Measurements from ENCODE around the gene PTPRA. TPM values are rescaled to one million over a fixed set of nuclear protein-coding genes. Genes with fewer than 3 reads are reported as not detected.

PTPRA gene
- total and polyA plus RNA-seq, 2 of the 8 experiments (the other 6 are each of a cell fraction or from before 2014, with no cell fraction given): 47.7 to 51.3 TPM

- TF ChIP-seq POU5F1 (IDR thresholded peaks at IDR 0.05; ENCODE audit: low read depth, low read length) (no peak), SIRT6 (IDR thresholded peaks at IDR 0.05; ENCODE audit: low read length) (no peak), TAF7 (optimal IDR thresholded peaks at IDR 0.05; ENCODE audit: borderline replicate concordance, low read depth, low read length) (no peak), ATF3 (IDR thresholded peaks at IDR 0.05; ENCODE audit: insufficient read depth, low read depth, low read length) (no peak)
Observed at GRCh38 chr20:2847802-2848201, 25.5 kb upstream of the PTPRA start (continued).
